Thyroid gland (tissue), 4 donors: ENCODE results near the gene AMN1. TPM values are rescaled to one million over a fixed set of nuclear protein-coding genes. Genes with fewer than 3 reads are reported as not detected.

Experiments used
- DNase-seq, 2 donors: peaks; one replicate each; pipeline ENCODE4 v3.0.0-alpha.2; 2019
- H3K27ac ChIP-seq, 3 donors: fragments of 200-600 bp; sonication (generic); 1 replicate in 2 of 3; 2 replicates in 1 of 3; pipeline ENCODE4 v1.5.1; 2016 to 2019; ENCODE audit warnings: mild to moderate bottlenecking in 1 of 3, moderate library complexity in 1 of 3
- H3K27me3 ChIP-seq: fragments of 200-600 bp; sonication (generic); one replicate; pipeline ENCODE4 v1.5.1; 2019
- H3K36me3 ChIP-seq, 2 donors: fragments of 200-600 bp; sonication (generic); one replicate each; pipeline ENCODE4 v1.5.1; 2016 to 2019
- H3K4me1 ChIP-seq, 2 donors: fragments of 200-600 bp; sonication (generic); one replicate each; pipeline ENCODE4 v1.5.1; 2017 to 2019
- H3K4me3 ChIP-seq, 3 donors: fragments of 200-600 bp; sonication (generic); replicated peaks in 1 of 3; 1 replicate in 2 of 3; 2 replicates in 1 of 3; pipeline ENCODE4 v1.5.1; 2016; ENCODE audit warnings: mild to moderate bottlenecking in 1 of 3
- H3K9me3 ChIP-seq: fragments of 200-600 bp; sonication (generic); one replicate; pipeline ENCODE4 v1.5.1; 2017
- CTCF ChIP-seq, 6 experiments: fragments of 200-600 bp in 3 of 6; fragments of 450-650 bp in 3 of 6; sonication (generic) in 3 of 6; IDR thresholded peaks; one replicate each; pipeline ENCODE4 v1.5.1; 2016 to 2019; ENCODE audit warnings: antibody characterized with exemption in 6 of 6, mild to moderate bottlenecking in 2 of 6, inconsistent platforms in 1 of 6, moderate library complexity in 1 of 6
- POLR2A ChIP-seq, 2 donors: fragments of 450-650 bp; IDR thresholded peaks; one replicate each; pipeline ENCODE4 v1.6.1; 2017; ENCODE audit warnings: antibody characterized with exemption in 2 of 2, mild to moderate bottlenecking in 2 of 2, moderate library complexity in 1 of 2
- WGBS, 2 donors: methylation state at CpG; one replicate each; pipeline ENCODE4 v1.1.5; 2017; 5-methylcytosine and 5-hydroxymethylcytosine counted together
- intact Hi-C: fragments of 100-400 bp; cut with DNase I; formaldehyde crosslinking; loops from one replicate; pipeline ENCODE4 v1.15.1; 2023
- total RNA-seq, 4 donors: library from RNA; depleted of rRNA; stranded (reverse); fragments of >200 nt; gene quantifications; one replicate each; pipeline ENCODE4 v1.2.3, GENCODE V29; 2016

AMN1 gene
- total RNA-seq, 4 donors from 2014 or later = 4.8 to 21.0 (median 8.8) TPM

DNA sequence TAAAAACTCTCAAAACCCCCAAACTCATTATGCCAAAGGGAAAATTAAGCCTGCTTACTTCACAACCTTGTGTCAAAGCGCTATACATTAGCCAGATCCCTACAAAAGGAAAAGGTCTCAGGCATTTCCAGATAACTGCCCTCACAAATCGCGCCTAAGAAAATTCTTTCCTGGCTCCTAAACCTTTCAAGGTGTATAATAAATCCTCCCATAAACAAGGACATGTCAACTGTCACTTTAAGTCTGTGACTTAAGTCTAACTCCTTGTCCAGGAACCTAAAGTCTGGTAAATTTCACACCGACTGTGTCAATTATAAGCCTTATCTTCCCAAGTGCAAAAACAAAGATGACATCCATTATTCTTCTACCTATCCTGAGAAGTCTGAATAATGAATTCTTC, 73.6 kb downstream of the AMN1 start:
- no peaks in the 10 kb centered on the region for H3K9me3 ChIP-seq
- H3K27me3 ChIP-seq = no peaks in the 10 kb centered on the region
- intact Hi-C loops = loop anchor here (10.0 kb wide), 2 partner anchors 410 to 650 kb away; no protein-coding TSS in a partner anchor
- H3K27ac ChIP-seq = no peak overlapping the region
- H3K4me1 ChIP-seq = peaks cover 5% of the 10 kb centered on the region in 2 donors
- H3K4me3 ChIP-seq = no peak overlapping the region
- no peak for DNase-seq
- no peaks in the 10 kb centered on the region for H3K36me3 ChIP-seq
- 84 to 88% methylated on average over 4 of the region's 4 CpGs for WGBS, 2 donors
- TF ChIP-seq CTCF (IDR thresholded peaks at IDR 0.05) (no peak), POLR2A (IDR thresholded peaks at IDR 0.05) (no peak)

GRCh38 chr12:31651893-31652521, 76.8 kb downstream of the AMN1 start:
- 87% methylated on average over 18 of the region's 18 CpGs for WGBS, 2 donors
- intact Hi-C loops = loop anchor here (10.0 kb wide), 2 partner anchors 413 to 653 kb away; no protein-coding TSS in a partner anchor
- TF ChIP-seq CTCF (IDR thresholded peaks at IDR 0.05) = no peak
- no peak for TF ChIP-seq POLR2A (IDR thresholded peaks at IDR 0.05)
- no peak overlapping the region for H3K27ac ChIP-seq
- no peaks in the 10 kb centered on the region for H3K36me3 ChIP-seq
- no peak for DNase-seq
- H3K4me3 ChIP-seq = no peak overlapping the region
- H3K9me3 ChIP-seq = no peaks in the 10 kb centered on the region
- H3K27me3 ChIP-seq = no peaks in the 10 kb centered on the region
- H3K4me1 ChIP-seq = no peaks in the 10 kb centered on the region

GRCh38 chr12:31650918-31651317, 77.9 kb downstream of the AMN1 start:
- TF ChIP-seq POLR2A (IDR thresholded peaks at IDR 0.05) = no peak
- no peak for TF ChIP-seq CTCF (IDR thresholded peaks at IDR 0.05)
- no peaks in the 10 kb centered on the region for H3K36me3 ChIP-seq
- WGBS, 2 donors = 56% methylated on average over 6 of the region's 6 CpGs
- H3K27ac ChIP-seq = no peak overlapping the region
- no peaks in the 10 kb centered on the region for H3K27me3 ChIP-seq
- no peaks in the 10 kb centered on the region for H3K9me3 ChIP-seq
- no peak for DNase-seq
- H3K4me1 ChIP-seq = no peaks in the 10 kb centered on the region
- H3K4me3 ChIP-seq = no peak overlapping the region
- intact Hi-C loops = loop anchor here (10.0 kb wide), 2 partner anchors 414 to 654 kb away; no protein-coding TSS in a partner anchor

- Histone ChIP-seq H3K4me3 (no peak overlapping the region), H3K36me3 (no peaks in the 10 kb centered on the region), H3K4me1 (no peaks in the 10 kb centered on the region), H3K27me3 (no peaks in the 10 kb centered on the region), H3K27ac (no peak overlapping the region), H3K9me3 (no peaks in the 10 kb centered on the region)
- intact Hi-C loops = no loop called here
- 54 to 55% methylated on average over 7 of the region's 7 CpGs for WGBS, 2 donors
- no peak for DNase-seq
- TF ChIP-seq CTCF (IDR thresholded peaks at IDR 0.05) (no peak), POLR2A (IDR thresholded peaks at IDR 0.05) (no peak)
Observed at GRCh38 chr12:31647086-31647491, 81.7 kb downstream of the AMN1 start.

- no peaks in the 10 kb centered on the region for H3K4me1 ChIP-seq
- no peak overlapping the region for H3K27ac ChIP-seq
- H3K4me3 ChIP-seq = no peak overlapping the region
- intact Hi-C loops = no loop called here
- no peak for TF ChIP-seq CTCF (IDR thresholded peaks at IDR 0.05)
- no peak for TF ChIP-seq POLR2A (IDR thresholded peaks at IDR 0.05)
- no peaks in the 10 kb centered on the region for H3K9me3 ChIP-seq
- DNase-seq = no peak
- H3K36me3 ChIP-seq = no peaks in the 10 kb centered on the region
- H3K27me3 ChIP-seq = no peaks in the 10 kb centered on the region
- WGBS, 2 donors = 64 to 75% methylated on average over 5 of the region's 5 CpGs
Observed at GRCh38 chr12:31645924-31646323, 82.9 kb downstream of the AMN1 start.
